Hepatocyte (in vitro differentiated cells): ENCODE data around the gene CDK10.

ENCODE experiments used
- CTCF ChIP-seq: fragments of 200-600 bp; sonication (generic); IDR thresholded peaks from 2 replicates; pipeline ENCODE4 v1.5.1; 2016; ENCODE audit warnings: antibody characterized with exemption, mild to moderate bottlenecking; ENCODE audit not compliant: poor library complexity
- EZH2 ChIP-seq: fragments of 200-600 bp; sonication (generic); IDR thresholded peaks from 2 replicates; pipeline ENCODE4 v1.6.1; 2016; ENCODE audit warnings: antibody characterized with exemption, mild to moderate bottlenecking, borderline replicate concordance
- EZH2phosphoT487 ChIP-seq: fragments of 200-600 bp; sonication (generic); IDR thresholded peaks from one replicate; pipeline ENCODE4 v1.6.1; 2018; ENCODE audit warnings: antibody characterized with exemption, mild to moderate bottlenecking, low read depth, moderate library complexity; ENCODE audit not compliant: unreplicated experiment, severe bottlenecking

- TF ChIP-seq CTCF (no peak), EZH2 (no peak), EZH2phosphoT487 (no peak)
These were observed 30.6 kb downstream of the CDK10 start for GRCh38 chr16:89716916-89717687.
